ENCODE measurements around the gene PRSS12.
A peak's percentile ranks its signal among the peaks of the same experiment; 100 is the strongest.

PRSS12 gene

GRCh38 chr4:118280501-118281218 is 72.1 kb downstream of the PRSS12 start:
- Histone ChIP-seq H3K36me3 (ENCODE audit: control insufficient read depth in 2 of 2, insufficient read depth in 2 of 2, low read length in 2 of 2) (peaks cover 6 to 7% of the 10 kb centered on the region in 2 donors), H3K4me1 (ENCODE audit: control insufficient read depth in 2 of 2, insufficient read depth in 2 of 2, low read length in 2 of 2) (peaks cover 23 to 28% of the 10 kb centered on the region in 2 donors), H3K4me3 (ENCODE audit: low read length in 2 of 2) (peak overlapping the region; percentile 75 to 96), H3K9me3 (ENCODE audit: control insufficient read depth in 2 of 2, low read length in 2 of 2) (no peaks in the 10 kb centered on the region), H3K27me3 (ENCODE audit: control insufficient read depth in 2 of 2, insufficient read depth in 2 of 2, low read length in 2 of 2) (no peaks in the 10 kb centered on the region), H3K9ac (ENCODE audit: low read depth in 1 of 2, low read length in 2 of 2) (peak overlapping the region in 1 of 2 donors; percentile 86), H3K27ac (ENCODE audit: low read depth in 2 of 2, low read length in 2 of 2) (no peak overlapping the region)

- Histone ChIP-seq H3K36me3 (ENCODE audit: control insufficient read depth in 2 of 2, insufficient read depth in 2 of 2, low read length in 2 of 2) (peaks cover 6 to 7% of the 10 kb centered on the region in 2 donors), H3K9me3 (ENCODE audit: control insufficient read depth in 2 of 2, low read length in 2 of 2) (no peaks in the 10 kb centered on the region), H3K9ac (ENCODE audit: low read depth in 1 of 2, low read length in 2 of 2) (peak overlapping the region; percentile 86 to 97), H3K4me3 (ENCODE audit: low read length in 2 of 2) (peak overlapping the region; percentile 75 to 96), H3K4me1 (ENCODE audit: control insufficient read depth in 2 of 2, insufficient read depth in 2 of 2, low read length in 2 of 2) (peaks cover 26 to 28% of the 10 kb centered on the region in 2 donors), H3K27ac (ENCODE audit: low read depth in 2 of 2, low read length in 2 of 2) (peak overlapping the region in 1 of 2 donors; percentile 91), H3K27me3 (ENCODE audit: control insufficient read depth in 2 of 2, insufficient read depth in 2 of 2, low read length in 2 of 2) (no peaks in the 10 kb centered on the region)
Observed at GRCh38 chr4:118279920-118280432, 72.8 kb downstream of the PRSS12 start.

- H3K4me1 ChIP-seq (ENCODE audit: control insufficient read depth in 2 of 2, insufficient read depth in 2 of 2, low read length in 2 of 2) = peaks cover 26 to 28% of the 10 kb centered on the region in 2 donors
Observed at GRCh38 chr4:118279328-118279727, 73.5 kb downstream of the PRSS12 start.

GRCh38 chr4:118278473-118279274 is 74.1 kb downstream of the PRSS12 start:
- Histone ChIP-seq H3K9ac (ENCODE audit: low read depth in 1 of 2, low read length in 2 of 2) (peak overlapping the region; percentile 86 to 97), H3K4me1 (ENCODE audit: control insufficient read depth in 2 of 2, insufficient read depth in 2 of 2, low read length in 2 of 2) (peaks cover 26 to 28% of the 10 kb centered on the region in 2 donors), H3K4me3 (ENCODE audit: low read length in 2 of 2) (peak overlapping the region; percentile 75 to 96), H3K9me3 (ENCODE audit: control insufficient read depth in 2 of 2, low read length in 2 of 2) (no peaks in the 10 kb centered on the region), H3K36me3 (ENCODE audit: control insufficient read depth in 2 of 2, insufficient read depth in 2 of 2, low read length in 2 of 2) (peaks cover 6 to 7% of the 10 kb centered on the region in 2 donors), H3K27ac (ENCODE audit: low read depth in 2 of 2, low read length in 2 of 2) (peak overlapping the region; percentile 91 to 93), H3K27me3 (ENCODE audit: control insufficient read depth in 2 of 2, insufficient read depth in 2 of 2, low read length in 2 of 2) (no peaks in the 10 kb centered on the region)

More at GRCh38 chr4:118279328-118279727, 73.5 kb downstream of the PRSS12 start:
- Histone ChIP-seq H3K9ac (ENCODE audit: low read depth in 1 of 2, low read length in 2 of 2) (peak overlapping the region; percentile 86 to 97), H3K9me3 (ENCODE audit: control insufficient read depth in 2 of 2, low read length in 2 of 2) (no peaks in the 10 kb centered on the region), H3K27ac (ENCODE audit: low read depth in 2 of 2, low read length in 2 of 2) (peak overlapping the region; percentile 91 to 93), H3K27me3 (ENCODE audit: control insufficient read depth in 2 of 2, insufficient read depth in 2 of 2, low read length in 2 of 2) (no peaks in the 10 kb centered on the region), H3K36me3 (ENCODE audit: control insufficient read depth in 2 of 2, insufficient read depth in 2 of 2, low read length in 2 of 2) (peaks cover 6 to 7% of the 10 kb centered on the region in 2 donors), H3K4me3 (ENCODE audit: low read length in 2 of 2) (peak overlapping the region; percentile 75 to 96)

GRCh38 chr4:118277243-118277642 is 75.6 kb downstream of the PRSS12 start:
- H3K9me3 ChIP-seq (ENCODE audit: control insufficient read depth in 2 of 2, low read length in 2 of 2) = no peaks in the 10 kb centered on the region
- H3K36me3 ChIP-seq (ENCODE audit: control insufficient read depth in 2 of 2, insufficient read depth in 2 of 2, low read length in 2 of 2) = peaks cover 6 to 7% of the 10 kb centered on the region in 2 donors
- H3K9ac ChIP-seq (ENCODE audit: low read depth in 1 of 2, low read length in 2 of 2) = peak overlapping the region in 1 of 2 donors; percentile 8
- peak overlapping the region; percentile 4 to 96 for H3K4me3 ChIP-seq (ENCODE audit: low read length in 2 of 2)
- peaks cover 26 to 28% of the 10 kb centered on the region in 2 donors for H3K4me1 ChIP-seq (ENCODE audit: control insufficient read depth in 2 of 2, insufficient read depth in 2 of 2, low read length in 2 of 2)
- no peaks in the 10 kb centered on the region for H3K27me3 ChIP-seq (ENCODE audit: control insufficient read depth in 2 of 2, insufficient read depth in 2 of 2, low read length in 2 of 2)
- H3K27ac ChIP-seq (ENCODE audit: low read depth in 2 of 2, low read length in 2 of 2) = peak overlapping the region; percentile 91 to 93

GRCh38 chr4:118276580-118276979 is 76.2 kb downstream of the PRSS12 start:
- peaks cover 2 to 4% of the 10 kb centered on the region in 2 donors for H3K36me3 ChIP-seq (ENCODE audit: control insufficient read depth in 2 of 2, insufficient read depth in 2 of 2, low read length in 2 of 2)
- peak overlapping the region; percentile 61 to 81 for H3K27ac ChIP-seq (ENCODE audit: low read depth in 2 of 2, low read length in 2 of 2)
- H3K9ac ChIP-seq (ENCODE audit: low read depth in 1 of 2, low read length in 2 of 2) = no peak overlapping the region
- H3K27me3 ChIP-seq (ENCODE audit: control insufficient read depth in 2 of 2, insufficient read depth in 2 of 2, low read length in 2 of 2) = no peaks in the 10 kb centered on the region
- no peaks in the 10 kb centered on the region for H3K9me3 ChIP-seq (ENCODE audit: control insufficient read depth in 2 of 2, low read length in 2 of 2)
- H3K4me3 ChIP-seq (ENCODE audit: low read length in 2 of 2) = no peak overlapping the region
- peaks cover 26 to 28% of the 10 kb centered on the region in 2 donors for H3K4me1 ChIP-seq (ENCODE audit: control insufficient read depth in 2 of 2, insufficient read depth in 2 of 2, low read length in 2 of 2)

GRCh38 chr4:118273642-118274041 is 79.2 kb downstream of the PRSS12 start:
- Histone ChIP-seq H3K27ac (ENCODE audit: low read depth in 2 of 2, low read length in 2 of 2) (no peak overlapping the region), H3K27me3 (ENCODE audit: control insufficient read depth in 2 of 2, insufficient read depth in 2 of 2, low read length in 2 of 2) (no peaks in the 10 kb centered on the region), H3K9me3 (ENCODE audit: control insufficient read depth in 2 of 2, low read length in 2 of 2) (no peaks in the 10 kb centered on the region), H3K4me1 (ENCODE audit: control insufficient read depth in 2 of 2, insufficient read depth in 2 of 2, low read length in 2 of 2) (peaks cover 10 to 12% of the 10 kb centered on the region in 2 donors), H3K9ac (ENCODE audit: low read depth in 1 of 2, low read length in 2 of 2) (no peak overlapping the region), H3K36me3 (ENCODE audit: control insufficient read depth in 2 of 2, insufficient read depth in 2 of 2, low read length in 2 of 2) (no peaks in the 10 kb centered on the region), H3K4me3 (ENCODE audit: low read length in 2 of 2) (no peak overlapping the region)

GRCh38 chr4:118271788-118272187 is 81.0 kb downstream of the PRSS12 start:
- peaks cover 5 to 9% of the 10 kb centered on the region in 2 donors for H3K4me1 ChIP-seq (ENCODE audit: control insufficient read depth in 2 of 2, insufficient read depth in 2 of 2, low read length in 2 of 2)
- no peak overlapping the region for H3K4me3 ChIP-seq (ENCODE audit: low read length in 2 of 2)
- no peaks in the 10 kb centered on the region for H3K9me3 ChIP-seq (ENCODE audit: control insufficient read depth in 2 of 2, low read length in 2 of 2)
- H3K9ac ChIP-seq (ENCODE audit: low read depth in 1 of 2, low read length in 2 of 2) = no peak overlapping the region
- H3K27me3 ChIP-seq (ENCODE audit: control insufficient read depth in 2 of 2, insufficient read depth in 2 of 2, low read length in 2 of 2) = no peaks in the 10 kb centered on the region
- H3K36me3 ChIP-seq (ENCODE audit: control insufficient read depth in 2 of 2, insufficient read depth in 2 of 2, low read length in 2 of 2) = no peaks in the 10 kb centered on the region
- H3K27ac ChIP-seq (ENCODE audit: low read depth in 2 of 2, low read length in 2 of 2) = no peak overlapping the region

GRCh38 chr4:118270492-118270891 is 82.3 kb downstream of the PRSS12 start:
- no peak overlapping the region for H3K4me3 ChIP-seq (ENCODE audit: low read length in 2 of 2)
- H3K9me3 ChIP-seq (ENCODE audit: control insufficient read depth in 2 of 2, low read length in 2 of 2) = no peaks in the 10 kb centered on the region
- no peaks in the 10 kb centered on the region for H3K27me3 ChIP-seq (ENCODE audit: control insufficient read depth in 2 of 2, insufficient read depth in 2 of 2, low read length in 2 of 2)
- no peak overlapping the region for H3K9ac ChIP-seq (ENCODE audit: low read depth in 1 of 2, low read length in 2 of 2)
- no peak overlapping the region for H3K27ac ChIP-seq (ENCODE audit: low read depth in 2 of 2, low read length in 2 of 2)
- peaks cover 0 to 3% of the 10 kb centered on the region in 2 donors for H3K4me1 ChIP-seq (ENCODE audit: control insufficient read depth in 2 of 2, insufficient read depth in 2 of 2, low read length in 2 of 2)
- no peaks in the 10 kb centered on the region for H3K36me3 ChIP-seq (ENCODE audit: control insufficient read depth in 2 of 2, insufficient read depth in 2 of 2, low read length in 2 of 2)

- Histone ChIP-seq H3K9ac (ENCODE audit: low read depth in 1 of 2, low read length in 2 of 2) (no peak overlapping the region), H3K36me3 (ENCODE audit: control insufficient read depth in 2 of 2, insufficient read depth in 2 of 2, low read length in 2 of 2) (no peaks in the 10 kb centered on the region), H3K4me3 (ENCODE audit: low read length in 2 of 2) (no peak overlapping the region), H3K27ac (ENCODE audit: low read depth in 2 of 2, low read length in 2 of 2) (no peak overlapping the region), H3K9me3 (ENCODE audit: control insufficient read depth in 2 of 2, low read length in 2 of 2) (no peaks in the 10 kb centered on the region), H3K27me3 (ENCODE audit: control insufficient read depth in 2 of 2, insufficient read depth in 2 of 2, low read length in 2 of 2) (no peaks in the 10 kb centered on the region), H3K4me1 (ENCODE audit: control insufficient read depth in 2 of 2, insufficient read depth in 2 of 2, low read length in 2 of 2) (no peaks in the 10 kb centered on the region)
Observed at GRCh38 chr4:118268780-118269179, 84.0 kb downstream of the PRSS12 start.

Measured in mucosa of rectum (tissue), 2 donors.